IPS-NIHi11 (cell line): ENCODE results near the gene ST3GAL3.

Source experiments
- DNase-seq: peaks from one replicate; pipeline ENCODE4 v3.0.0; 2012; ENCODE audit warnings: mixed read lengths, low spot score

The ST3GAL3 gene

GRCh38 chr1:43942411-43942810 is 235.1 kb downstream of the ST3GAL3 start:
- no peak for DNase-seq

- no peak for DNase-seq
Measured at GRCh38 chr1:43944860-43945259, 237.5 kb downstream of the ST3GAL3 start.

GRCh38 chr1:43945674-43946235 is 238.4 kb downstream of the ST3GAL3 start:
- no peak for DNase-seq

GRCh38 chr1:43946236-43947060 is 239.1 kb downstream of the ST3GAL3 start, which contains the start of gene IPO13:
IPO13 (plus strand) TSS chr1:43946950; CDS start chr1:43947601, 651 bp downstream.
- DNase-seq: peak; percentile 98

- DNase-seq: no peak
Measured at GRCh38 chr1:43947061-43947873, 239.9 kb downstream of the ST3GAL3 start.

GRCh38 chr1:43947874-43948437 is 240.6 kb downstream of the ST3GAL3 start:
- DNase-seq: no peak

GRCh38 chr1:43949678-43950077 is 242.3 kb downstream of the ST3GAL3 start:
- DNase-seq: no peak

- no peak for DNase-seq
Measured at GRCh38 chr1:43951021-43951985, 244.0 kb downstream of the ST3GAL3 start.

- DNase-seq: peak; percentile 88
Measured at GRCh38 chr1:43952731-43953346, 245.5 kb downstream of the ST3GAL3 start.

GRCh38 chr1:43953361-43953760 is 246.0 kb downstream of the ST3GAL3 start:
- DNase-seq: no peak

- no peak for DNase-seq
Measured at GRCh38 chr1:43954036-43954435, 246.7 kb downstream of the ST3GAL3 start.

GRCh38 chr1:43956234-43956633 is 248.9 kb downstream of the ST3GAL3 start:
- no peak for DNase-seq

GRCh38 chr1:43957407-43958040 is 250.2 kb downstream of the ST3GAL3 start:
- no peak for DNase-seq

- DNase-seq: no peak
Measured at GRCh38 chr1:43958351-43959255, 251.3 kb downstream of the ST3GAL3 start.

GRCh38 chr1:43960798-43961197 is 253.5 kb downstream of the ST3GAL3 start:
- no peak for DNase-seq

GRCh38 chr1:43961692-43962091 is 254.4 kb downstream of the ST3GAL3 start:
- DNase-seq: no peak

GRCh38 chr1:43962324-43962723 is 255.0 kb downstream of the ST3GAL3 start:
- no peak for DNase-seq

- DNase-seq: no peak
Measured at GRCh38 chr1:43963006-43963405, 255.7 kb downstream of the ST3GAL3 start.

GRCh38 chr1:43963890-43964289 is 256.6 kb downstream of the ST3GAL3 start:
- no peak for DNase-seq
